Naive thymus-derived CD4-positive, alpha-beta T cell (primary cell): ENCODE results near the gene BPIFB1. TPM values are rescaled to one million over a fixed set of nuclear protein-coding genes. Genes with fewer than 3 reads are reported as not detected.

ENCODE experiments used
- ATAC-seq: fragments of 150-1000 bp; cut with Tn5 transposase; 2 replicates; pipeline ENCODE4 v1.10.0; 2021; ENCODE audit warnings: mild to moderate bottlenecking, moderate library complexity
- CTCF ChIA-PET: fragments of 350-600 bp; sonication (Branson Sonifier 250); formaldehyde crosslinking; loops from one replicate; lab custom pipeline; 2021; ENCODE audit warnings: antibody characterized with exemption; lab: Charles Lee
- POLR2A ChIA-PET: fragments of 350-600 bp; sonication (Branson Sonifier 250); formaldehyde crosslinking; loops from one replicate; lab custom pipeline; 2021; ENCODE audit warnings: antibody characterized with exemption, inconsistent platforms; lab: Charles Lee
- DNase-seq, 9 donors: peaks; one replicate each; pipeline versions ENCODE4 v3.0.0 to v3.0.0-alpha.2; 2020 to 2022; ENCODE audit warnings: mixed read lengths in 1 of 9
- H3K27ac ChIP-seq: one replicate; pipeline ENCODE4 v1.7.0; 2013; ENCODE audit warnings: mild to moderate bottlenecking, low read depth, low read length, moderate library complexity
- H3K27me3 ChIP-seq, 2 donors: one replicate each; pipeline ENCODE4 v1.7.0; 2013; ENCODE audit warnings: low read length in 2 of 2, mild to moderate bottlenecking in 2 of 2, moderate library complexity in 2 of 2; ENCODE audit not compliant: control insufficient read depth in 2 of 2, insufficient read depth in 2 of 2
- H3K36me3 ChIP-seq, 3 experiments: 1 replicate in 2 of 3; 2 replicates in 1 of 3; pipeline ENCODE4 v1.7.0; 2013; ENCODE audit warnings: low read length in 3 of 3, mild to moderate bottlenecking in 3 of 3, moderate library complexity in 1 of 3; ENCODE audit not compliant: insufficient read depth in 3 of 3, control insufficient read depth in 2 of 3
- H3K4me1 ChIP-seq, 2 donors: one replicate each; pipeline ENCODE4 v1.7.0; 2013; ENCODE audit warnings: low read length in 2 of 2, mild to moderate bottlenecking in 2 of 2, moderate library complexity in 1 of 2; ENCODE audit not compliant: control insufficient read depth in 2 of 2, insufficient read depth in 2 of 2
- H3K4me3 ChIP-seq: 2 replicates; pipeline ENCODE4 v1.7.0; 2013; ENCODE audit warnings: mild to moderate bottlenecking, low read length
- H3K9me3 ChIP-seq, 3 experiments: 1 replicate in 2 of 3; 2 replicates in 1 of 3; pipeline ENCODE4 v1.7.0; 2013; ENCODE audit warnings: low read length in 3 of 3; ENCODE audit not compliant: control insufficient read depth in 2 of 3
- H3K27ac Mint-ChIP-seq, 9 donors: one replicate each; pipeline ENCODE4 v1.8.0; 2020 to 2022; ENCODE audit warnings: mixed read lengths in 9 of 9, mild to moderate bottlenecking in 8 of 9, moderate library complexity in 5 of 9, inconsistent platforms in 2 of 9
- H3K27me3 Mint-ChIP-seq, 5 donors: one replicate each; pipeline ENCODE4 v1.8.0; 2021 to 2022; ENCODE audit warnings: mixed read lengths in 5 of 5, mild to moderate bottlenecking in 1 of 5
- H3K36me3 Mint-ChIP-seq, 5 donors: one replicate each; pipeline ENCODE4 v1.8.0; 2020 to 2022; ENCODE audit warnings: mixed read lengths in 5 of 5, mild to moderate bottlenecking in 3 of 5, inconsistent platforms in 1 of 5
- H3K4me1 Mint-ChIP-seq, 7 donors: one replicate each; pipeline ENCODE4 v1.8.0; 2020 to 2022; ENCODE audit warnings: mixed read lengths in 7 of 7, mild to moderate bottlenecking in 3 of 7, inconsistent platforms in 1 of 7
- H3K4me3 Mint-ChIP-seq, 10 donors: one replicate each; pipeline ENCODE4 v1.8.0; 2020 to 2022; ENCODE audit warnings: mild to moderate bottlenecking in 10 of 10, mixed read lengths in 10 of 10, moderate library complexity in 6 of 10, inconsistent platforms in 2 of 10
- H3K9me3 Mint-ChIP-seq, 11 donors: one replicate each; pipeline ENCODE4 v1.8.0; 2020 to 2022; ENCODE audit warnings: mixed read lengths in 11 of 11, mild to moderate bottlenecking in 4 of 11, inconsistent platforms in 1 of 11, moderate library complexity in 1 of 11
- intact Hi-C, 2 donors: fragments of 100-400 bp; cut with micrococcal nuclease; formaldehyde crosslinking; loops; one replicate each; pipeline ENCODE4 v1.15.1; 2023
- polyA plus RNA-seq, 2 donors: library from polyadenylated mRNA; unstranded; fragments of 300-500 nt; fragmentation: Illumina TruSeq; gene quantifications; one replicate each; pipeline ENCODE4 v1.2.3, GENCODE V29; 2021
- total RNA-seq, 6 experiments: library from RNA in 5 of 6; stranded (reverse) in 5 of 6; gene quantifications; 1 replicate in 5 of 6; 2 replicates in 1 of 6; pipeline ENCODE4 v1.2.3 and lab custom pipeline; 2021 to 2026

Gene BPIFB1, protein sequence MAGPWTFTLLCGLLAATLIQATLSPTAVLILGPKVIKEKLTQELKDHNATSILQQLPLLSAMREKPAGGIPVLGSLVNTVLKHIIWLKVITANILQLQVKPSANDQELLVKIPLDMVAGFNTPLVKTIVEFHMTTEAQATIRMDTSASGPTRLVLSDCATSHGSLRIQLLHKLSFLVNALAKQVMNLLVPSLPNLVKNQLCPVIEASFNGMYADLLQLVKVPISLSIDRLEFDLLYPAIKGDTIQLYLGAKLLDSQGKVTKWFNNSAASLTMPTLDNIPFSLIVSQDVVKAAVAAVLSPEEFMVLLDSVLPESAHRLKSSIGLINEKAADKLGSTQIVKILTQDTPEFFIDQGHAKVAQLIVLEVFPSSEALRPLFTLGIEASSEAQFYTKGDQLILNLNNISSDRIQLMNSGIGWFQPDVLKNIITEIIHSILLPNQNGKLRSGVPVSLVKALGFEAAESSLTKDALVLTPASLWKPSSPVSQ
- total RNA-seq, result not detected
- not detected for polyA plus RNA-seq
- total RNA-seq (lab: John Stamatoyannopoulos, UW), result not detected

GRCh38 chr20:33282991-33283555, at the start of gene BPIFB1:
BPIFB1 (plus strand) TSS chr20:33283214; CDS start chr20:33286074, 2,860 bp downstream.
- H3K9me3 Mint-ChIP-seq, result peaks cover 0 to 2% (median 0%) of the 10 kb centered on the region in 11 donors
- ChIA-PET POLR2A (no interaction called here), CTCF (no interaction called here)
- no peaks in the 10 kb centered on the region for H3K36me3 ChIP-seq
- no peak within 1 kb of the TSS for H3K4me3 ChIP-seq
- no peaks in the 10 kb centered on the region for H3K4me1 ChIP-seq
- no peak within 1 kb of the TSS for H3K4me3 Mint-ChIP-seq
- no peak within 1 kb of the TSS for H3K27ac ChIP-seq
- intact Hi-C loops, result no loop called here
- H3K9me3 ChIP-seq, result no peaks in the 10 kb centered on the region
- no peak within 1 kb of the TSS for H3K27ac Mint-ChIP-seq
- no peaks in the 10 kb centered on the region for H3K27me3 ChIP-seq
- no peaks in the 10 kb centered on the region for H3K36me3 Mint-ChIP-seq
- H3K4me1 Mint-ChIP-seq, result no peaks in the 10 kb centered on the region
- DNase-seq (no peak), ATAC-seq (no peak)
- H3K27me3 Mint-ChIP-seq, result peaks cover 3 to 23% (median 7%) of the 10 kb centered on the region in 5 donors

DNA sequence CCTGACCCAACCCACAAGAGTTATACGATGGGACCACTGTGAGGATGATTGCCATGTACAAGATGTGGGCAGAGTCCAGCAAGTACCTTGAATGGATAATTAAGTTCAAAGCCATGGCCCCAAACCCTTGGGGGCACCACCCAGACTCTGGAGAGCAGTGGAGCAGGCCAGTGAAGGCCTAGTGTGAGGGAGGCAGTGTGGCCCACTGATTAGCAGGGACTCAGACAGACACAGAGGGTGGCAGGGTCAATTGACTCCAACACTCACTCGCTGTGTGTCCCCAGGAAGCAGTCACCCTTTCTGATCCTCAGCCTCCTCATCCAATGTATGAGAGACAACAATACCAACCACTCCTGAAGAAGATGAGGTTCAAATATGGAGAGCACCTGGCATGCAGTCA, 49.0 kb upstream of the BPIFB1 start:
- intact Hi-C loops, result no loop called here
- no peaks in the 10 kb centered on the region for H3K36me3 Mint-ChIP-seq
- H3K27ac ChIP-seq, result no peak overlapping the region
- DNase-seq (no peak), ATAC-seq (no peak)
- peaks cover 0 to 2% (median 0%) of the 10 kb centered on the region in 11 donors for H3K9me3 Mint-ChIP-seq
- CTCF ChIA-PET, result no interaction called here
- peaks cover 0 to 9% (median 5%) of the 10 kb centered on the region in 5 donors for H3K27me3 Mint-ChIP-seq
- no peak overlapping the region for H3K4me3 Mint-ChIP-seq
- no peak overlapping the region for H3K27ac Mint-ChIP-seq
- H3K4me1 ChIP-seq, result no peaks in the 10 kb centered on the region
- no peaks in the 10 kb centered on the region for H3K9me3 ChIP-seq
- H3K4me1 Mint-ChIP-seq, result peaks cover 4 to 30% (median 10%) of the 10 kb centered on the region in 7 donors
- H3K27me3 ChIP-seq, result no peaks in the 10 kb centered on the region
- no peak overlapping the region for H3K4me3 ChIP-seq
- no peaks in the 10 kb centered on the region for H3K36me3 ChIP-seq
- POLR2A ChIA-PET, result no interaction called here

DNA sequence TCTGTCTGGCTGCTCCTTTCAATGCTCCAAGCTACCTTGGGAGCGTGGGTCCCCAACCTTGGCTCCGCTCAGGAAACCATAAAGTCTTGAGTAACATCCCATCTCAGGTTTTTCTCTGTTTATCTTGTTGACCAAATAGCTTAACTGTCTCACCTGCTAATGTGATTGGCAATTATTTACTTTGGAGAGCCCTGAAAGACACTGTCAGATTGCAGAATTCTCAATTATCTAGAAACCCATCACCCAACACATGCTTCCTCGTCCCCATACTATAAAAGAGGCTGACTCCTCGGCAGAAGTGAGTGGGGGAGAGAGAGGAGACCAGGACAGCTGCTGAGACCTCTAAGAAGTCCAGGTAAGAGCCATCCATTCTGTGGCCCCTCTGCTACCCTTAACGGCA, 47.3 kb upstream of the BPIFB1 start, which contains the start of gene BPIFA1:
Gene BPIFA1, plus strand, starts transcription at position 301 of the 400 bp plus-strand sequence. CDS start 1,716 bp downstream, outside the sequence.
- Histone ChIP-seq H3K27me3 (no peaks in the 10 kb centered on the region), H3K36me3 (no peaks in the 10 kb centered on the region), H3K9me3 (no peaks in the 10 kb centered on the region), H3K4me1 (no peaks in the 10 kb centered on the region), H3K4me3 (no peak within 1 kb of the TSS), H3K27ac (no peak within 1 kb of the TSS)
- Mint-ChIP-seq H3K36me3 (no peaks in the 10 kb centered on the region), H3K27ac (no peak within 1 kb of the TSS), H3K4me3 (no peak within 1 kb of the TSS), H3K9me3 (peaks cover 0 to 2% (median 0%) of the 10 kb centered on the region in 11 donors), H3K27me3 (peaks cover 4 to 17% (median 7%) of the 10 kb centered on the region in 5 donors), H3K4me1 (peaks cover 3 to 21% (median 10%) of the 10 kb centered on the region in 7 donors)
- ChIA-PET POLR2A (no interaction called here), CTCF (no interaction called here)
- intact Hi-C loops, result no loop called here
- DNase-seq (no peak), ATAC-seq (no peak)

- Histone ChIP-seq H3K27ac (no peak overlapping the region), H3K9me3 (no peaks in the 10 kb centered on the region), H3K4me1 (no peaks in the 10 kb centered on the region), H3K27me3 (no peaks in the 10 kb centered on the region), H3K4me3 (no peak overlapping the region), H3K36me3 (no peaks in the 10 kb centered on the region)
- H3K4me3 Mint-ChIP-seq, result no peak overlapping the region
- intact Hi-C loops, result no loop called here
- DNase-seq, result no peak
- POLR2A ChIA-PET, result no interaction called here
- peaks cover 4 to 17% (median 6%) of the 10 kb centered on the region in 5 donors for H3K27me3 Mint-ChIP-seq
- CTCF ChIA-PET, result no interaction called here
- H3K4me1 Mint-ChIP-seq, result peaks cover 3 to 18% (median 10%) of the 10 kb centered on the region in 7 donors
- no peak overlapping the region for H3K27ac Mint-ChIP-seq
- H3K36me3 Mint-ChIP-seq, result no peaks in the 10 kb centered on the region
- no peak for ATAC-seq
- no peaks in the 10 kb centered on the region for H3K9me3 Mint-ChIP-seq
These were observed 46.7 kb upstream of the BPIFB1 start for GRCh38 chr20:33236351-33236750.

- ATAC-seq (no peak), DNase-seq (no peak)
- H3K4me1 ChIP-seq, result no peaks in the 10 kb centered on the region
- no peaks in the 10 kb centered on the region for H3K27me3 ChIP-seq
- no peak overlapping the region for H3K27ac ChIP-seq
- CTCF ChIA-PET, result no interaction called here
- H3K27ac Mint-ChIP-seq, result no peak overlapping the region
- H3K4me3 Mint-ChIP-seq, result no peak overlapping the region
- no peaks in the 10 kb centered on the region for H3K36me3 Mint-ChIP-seq
- H3K4me3 ChIP-seq, result no peak overlapping the region
- POLR2A ChIA-PET, result no interaction called here
- H3K27me3 Mint-ChIP-seq, result peaks cover 4 to 20% (median 6%) of the 10 kb centered on the region in 5 donors
- no peaks in the 10 kb centered on the region for H3K9me3 ChIP-seq
- no peaks in the 10 kb centered on the region for H3K36me3 ChIP-seq
- H3K9me3 Mint-ChIP-seq, result peaks cover 0 to 1% (median 0%) of the 10 kb centered on the region in 11 donors
- peaks cover 1 to 3% (median 2%) of the 10 kb centered on the region in 7 donors for H3K4me1 Mint-ChIP-seq
- intact Hi-C loops, result no loop called here
These were observed 45.0 kb upstream of the BPIFB1 start for GRCh38 chr20:33237989-33238388.

- Mint-ChIP-seq H3K9me3 (peaks cover 0 to 1% (median 0%) of the 10 kb centered on the region in 11 donors), H3K4me1 (no peaks in the 10 kb centered on the region), H3K27me3 (peaks cover 4 to 16% (median 6%) of the 10 kb centered on the region in 5 donors), H3K4me3 (no peak overlapping the region), H3K27ac (no peak overlapping the region), H3K36me3 (no peaks in the 10 kb centered on the region)
- ChIA-PET POLR2A (interaction anchor here (0.9 kb wide), 1 partner anchor 45 kb away, joined by 3 read pairs; no protein-coding TSS in a partner anchor), CTCF (no interaction called here)
- H3K27ac ChIP-seq, result no peak overlapping the region
- ATAC-seq (no peak), DNase-seq (no peak)
- H3K9me3 ChIP-seq, result no peaks in the 10 kb centered on the region
- intact Hi-C loops, result no loop called here
- H3K4me1 ChIP-seq, result no peaks in the 10 kb centered on the region
- H3K4me3 ChIP-seq, result no peak overlapping the region
- H3K27me3 ChIP-seq, result no peaks in the 10 kb centered on the region
- H3K36me3 ChIP-seq, result no peaks in the 10 kb centered on the region
These were observed 43.6 kb upstream of the BPIFB1 start for GRCh38 chr20:33239418-33239817.
